DOHH2 (cell line): ENCODE data around the gene OPTN.
"Not testable (repeated sequence)": the region's sequence is repeated elsewhere in the genome, so short reads cannot be mapped to it uniquely, and the experiment has no call there.

Experiments
- H3F3A ChIP-seq: fragments of 200-600 bp; sonication (generic), shearing (Covaris generic); 2 replicates; pipeline ENCODE4 v1.6.0; 2016; ENCODE audit warnings: antibody characterized with exemption, mild to moderate bottlenecking; ENCODE audit not compliant: control insufficient read depth, insufficient read depth
- H3K27ac ChIP-seq: fragments of 200-600 bp; sonication (generic); 2 replicates; pipeline ENCODE4 v1.5.1; 2014; ENCODE audit warnings: low read depth, mild to moderate bottlenecking, low read length, moderate library complexity
- H3K27me3 ChIP-seq: fragments of 200-600 bp; sonication (generic); 2 replicates; pipeline ENCODE4 v1.6.1; 2014; ENCODE audit warnings: mild to moderate bottlenecking, low read length, mixed read lengths; ENCODE audit not compliant: control insufficient read depth
- H3K36me3 ChIP-seq: fragments of 200-600 bp; sonication (generic); 2 replicates; pipeline ENCODE4 v1.6.1; 2014; ENCODE audit warnings: mild to moderate bottlenecking, low read length, moderate library complexity, mixed read lengths; ENCODE audit not compliant: control insufficient read depth
- H3K4me1 ChIP-seq: fragments of 200-600 bp; sonication (generic); 2 replicates; pipeline ENCODE4 v1.6.1; 2014; ENCODE audit warnings: mild to moderate bottlenecking, low read length, mixed read lengths; ENCODE audit not compliant: control insufficient read depth
- H3K4me2 ChIP-seq: fragments of 200-600 bp; sonication (generic); 2 replicates; pipeline ENCODE4 v1.6.0; 2014; ENCODE audit warnings: mild to moderate bottlenecking, low read length, moderate library complexity
- H3K4me3 ChIP-seq: fragments of 200-600 bp; sonication (generic); 2 replicates; pipeline ENCODE4 v1.5.1; 2014; ENCODE audit warnings: mild to moderate bottlenecking, low read length, mixed read lengths
- H3K79me2 ChIP-seq: fragments of 200-600 bp; sonication (generic); 2 replicates; pipeline ENCODE4 v1.6.1; 2014; ENCODE audit warnings: mild to moderate bottlenecking, low read length, mixed read lengths; ENCODE audit not compliant: control insufficient read depth
- H3K9me2 ChIP-seq: fragments of 200-600 bp; sonication (generic); replicated peaks from 2 replicates; pipeline ENCODE4 v1.6.1; 2014; ENCODE audit warnings: mild to moderate bottlenecking, low read length, mixed read lengths; ENCODE audit not compliant: control insufficient read depth
- H3K9me3 ChIP-seq: fragments of 200-600 bp; sonication (generic); 2 replicates; pipeline ENCODE4 v1.6.1; 2014; ENCODE audit warnings: antibody characterized with exemption, low read length, mixed read lengths; ENCODE audit not compliant: control insufficient read depth, insufficient read depth
- H4K20me1 ChIP-seq: fragments of 200-600 bp; sonication (generic); 2 replicates; pipeline ENCODE4 v1.6.0; 2014; ENCODE audit warnings: low read depth, mild to moderate bottlenecking, antibody characterized with exemption, low read length, moderate library complexity; ENCODE audit not compliant: control insufficient read depth, insufficient read depth
- EZH2phosphoT487 ChIP-seq: fragments of 200-600 bp; sonication (generic); IDR thresholded peaks from 2 replicates; pipeline ENCODE4 v1.6.1; 2017; ENCODE audit warnings: borderline replicate concordance, mild to moderate bottlenecking, antibody characterized with exemption, low read length, moderate library complexity, mixed read lengths
- TF ChIP-seq, protein P1 (sequence below): fragments of 200-600 bp; sonication (generic); IDR thresholded peaks from one replicate; pipeline ENCODE4 v1.5.1; 2014; ENCODE audit warnings: antibody characterized with exemption, mild to moderate bottlenecking, low read depth, low read length; ENCODE audit not compliant: poor library complexity, severe bottlenecking

The OPTN gene

DNA sequence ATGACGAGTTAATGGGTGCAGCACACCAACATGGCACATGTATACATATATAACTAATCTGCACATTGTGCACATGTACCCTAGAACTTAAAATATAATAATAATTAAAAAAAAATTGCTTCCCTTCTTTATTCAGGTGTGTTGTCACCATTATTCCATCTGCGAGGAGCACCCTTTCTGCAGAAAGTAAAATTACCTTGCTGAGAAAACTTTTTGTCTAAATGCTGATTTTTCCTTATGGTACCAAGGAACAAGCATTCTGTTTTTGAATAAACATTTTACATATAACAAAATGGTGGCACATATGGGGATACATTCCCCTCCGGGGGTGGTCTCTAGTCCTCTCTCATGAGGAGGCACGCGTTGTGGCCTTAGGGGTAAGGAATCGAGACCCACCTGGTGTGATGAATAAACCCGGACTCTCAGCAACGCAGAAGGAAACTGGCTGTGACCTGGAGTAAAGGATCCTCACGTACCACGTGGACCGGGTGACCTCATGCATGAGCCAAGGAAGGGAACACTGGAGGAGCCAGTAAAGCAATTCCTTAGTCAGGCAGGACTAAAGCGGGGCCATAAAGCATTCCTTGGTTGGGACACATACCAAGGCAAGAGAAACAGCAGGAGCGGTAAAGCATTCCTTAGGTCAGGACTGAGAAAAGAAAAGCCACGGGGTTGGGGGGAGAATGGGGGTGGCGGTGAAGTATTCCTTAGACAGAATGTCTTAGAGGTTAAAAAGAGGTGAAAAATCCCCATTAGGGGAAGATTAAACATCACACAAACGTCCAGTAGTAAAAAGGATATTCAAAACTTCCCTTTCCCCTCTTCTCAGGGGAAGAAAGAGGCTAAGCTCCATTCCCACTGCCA is 20.8 kb upstream of the OPTN start:
- Histone ChIP-seq H3K4me2 (no peak overlapping the region), H3K4me1 (no peaks in the 10 kb centered on the region), H3K36me3 (no peaks in the 10 kb centered on the region), H3K9me2 (no peaks in the 10 kb centered on the region), H3K79me2 (no peaks in the 10 kb centered on the region), H3K27me3 (no peaks in the 10 kb centered on the region), H3F3A (no peaks in the 10 kb centered on the region), H3K27ac (no peak overlapping the region), H4K20me1 (no peaks in the 10 kb centered on the region), H3K9me3 (peaks cover 8% of the 10 kb centered on the region), H3K4me3 (no peak overlapping the region)
- TF ChIP-seq EZH2phosphoT487: no peak
- TF ChIP-seq, protein P1, sequence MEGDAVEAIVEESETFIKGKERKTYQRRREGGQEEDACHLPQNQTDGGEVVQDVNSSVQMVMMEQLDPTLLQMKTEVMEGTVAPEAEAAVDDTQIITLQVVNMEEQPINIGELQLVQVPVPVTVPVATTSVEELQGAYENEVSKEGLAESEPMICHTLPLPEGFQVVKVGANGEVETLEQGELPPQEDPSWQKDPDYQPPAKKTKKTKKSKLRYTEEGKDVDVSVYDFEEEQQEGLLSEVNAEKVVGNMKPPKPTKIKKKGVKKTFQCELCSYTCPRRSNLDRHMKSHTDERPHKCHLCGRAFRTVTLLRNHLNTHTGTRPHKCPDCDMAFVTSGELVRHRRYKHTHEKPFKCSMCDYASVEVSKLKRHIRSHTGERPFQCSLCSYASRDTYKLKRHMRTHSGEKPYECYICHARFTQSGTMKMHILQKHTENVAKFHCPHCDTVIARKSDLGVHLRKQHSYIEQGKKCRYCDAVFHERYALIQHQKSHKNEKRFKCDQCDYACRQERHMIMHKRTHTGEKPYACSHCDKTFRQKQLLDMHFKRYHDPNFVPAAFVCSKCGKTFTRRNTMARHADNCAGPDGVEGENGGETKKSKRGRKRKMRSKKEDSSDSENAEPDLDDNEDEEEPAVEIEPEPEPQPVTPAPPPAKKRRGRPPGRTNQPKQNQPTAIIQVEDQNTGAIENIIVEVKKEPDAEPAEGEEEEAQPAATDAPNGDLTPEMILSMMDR: no peak

DNA sequence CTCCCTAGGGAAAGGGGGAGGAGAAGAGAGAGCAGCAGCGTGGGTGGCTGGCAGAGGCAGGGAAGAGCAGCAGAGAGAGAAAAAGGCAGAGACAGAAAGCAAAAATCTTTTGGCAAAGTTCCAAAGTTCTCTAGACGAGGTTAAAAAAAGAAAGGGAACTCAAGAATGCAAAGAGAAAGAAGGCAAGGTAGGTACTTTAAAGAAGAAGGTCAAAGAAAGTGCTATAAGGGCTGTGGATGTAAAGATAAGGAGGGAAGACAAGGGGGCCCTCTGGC is 20.2 kb upstream of the OPTN start:
- no peak overlapping the region for H3K27ac ChIP-seq
- H3K36me3 ChIP-seq: no peaks in the 10 kb centered on the region
- TF ChIP-seq, protein P1: no peak
- no peak for TF ChIP-seq EZH2phosphoT487
- H3K4me3 ChIP-seq: no peak overlapping the region
- peaks cover 12% of the 10 kb centered on the region for H3K9me3 ChIP-seq
- H3F3A ChIP-seq: no peaks in the 10 kb centered on the region
- no peaks in the 10 kb centered on the region for H3K9me2 ChIP-seq
- H4K20me1 ChIP-seq: no peaks in the 10 kb centered on the region
- no peaks in the 10 kb centered on the region for H3K27me3 ChIP-seq
- no peak overlapping the region for H3K4me2 ChIP-seq
- no peaks in the 10 kb centered on the region for H3K79me2 ChIP-seq
- no peaks in the 10 kb centered on the region for H3K4me1 ChIP-seq

DNA sequence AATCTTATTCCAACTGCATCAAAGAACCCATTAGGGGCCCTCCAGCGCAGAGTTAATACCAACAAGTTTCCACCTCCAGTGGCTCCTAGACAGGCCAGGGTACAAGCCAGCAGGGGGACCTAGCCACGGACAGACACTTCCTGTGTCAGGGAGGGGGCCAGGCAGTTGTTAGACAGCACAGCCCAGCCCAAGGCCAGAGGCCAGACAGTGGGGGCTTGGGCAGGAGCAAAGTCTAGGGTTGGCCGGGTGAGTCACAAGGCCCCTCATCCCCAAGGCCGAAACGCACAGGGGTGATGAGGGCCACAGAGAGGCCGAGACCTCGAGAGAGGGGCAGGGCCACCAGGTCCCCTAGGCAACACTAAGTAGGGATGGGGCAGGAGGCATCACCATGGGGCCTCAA is 19.3 kb upstream of the OPTN start:
- TF ChIP-seq, protein P1: no peak
- TF ChIP-seq EZH2phosphoT487: no peak
- no peak overlapping the region for H3K27ac ChIP-seq
- no peak overlapping the region for H3K4me2 ChIP-seq
- no peaks in the 10 kb centered on the region for H3K27me3 ChIP-seq
- H3F3A ChIP-seq: no peaks in the 10 kb centered on the region
- no peak overlapping the region for H3K4me3 ChIP-seq
- H3K4me1 ChIP-seq: no peaks in the 10 kb centered on the region
- no peaks in the 10 kb centered on the region for H3K79me2 ChIP-seq
- H3K9me2 ChIP-seq: no peaks in the 10 kb centered on the region
- no peaks in the 10 kb centered on the region for H3K36me3 ChIP-seq
- peaks cover 15% of the 10 kb centered on the region for H3K9me3 ChIP-seq
- H4K20me1 ChIP-seq: no peaks in the 10 kb centered on the region

DNA sequence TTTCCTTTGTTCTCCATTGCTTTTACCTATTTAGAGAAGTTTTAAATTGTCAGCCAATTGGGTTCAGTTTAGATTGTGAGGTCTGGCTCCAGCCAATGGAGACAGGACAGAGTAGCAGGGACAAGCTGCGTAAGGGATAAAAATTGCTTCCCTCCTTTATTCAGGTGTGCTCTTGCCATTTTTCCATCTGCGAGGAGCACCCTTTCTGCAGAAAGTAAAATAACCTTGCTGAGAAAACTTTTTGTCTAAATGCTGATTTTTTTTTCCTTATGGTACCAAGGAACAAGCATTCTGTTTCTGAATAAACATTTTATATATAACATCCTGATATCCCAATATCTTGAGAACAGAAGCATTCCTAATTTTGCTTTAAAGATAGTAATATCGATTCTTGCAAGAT is 16.3 kb upstream of the OPTN start:
- H3K27ac ChIP-seq, H3K36me3 ChIP-seq, H3K4me3 ChIP-seq, H3K4me2 ChIP-seq, H3K9me2 ChIP-seq, H3K4me1 ChIP-seq, H4K20me1 ChIP-seq, H3F3A ChIP-seq, H3K79me2 ChIP-seq, H3K27me3 ChIP-seq: not testable (repeated sequence)
- H3K9me3 ChIP-seq: peaks cover 15% of the 10 kb centered on the region
